Nephron (organoid): ENCODE measurements around the gene SLC6A18.
A peak's percentile ranks its signal among the peaks of the same experiment; 100 is the strongest.

Source experiments
- H3K27ac Mint-ChIP-seq, 3 experiments: 2 replicates each; pipeline ENCODE4 v1.8.0; 2020; ENCODE audit warnings: mixed read lengths in 3 of 3, mild to moderate bottlenecking in 2 of 3, moderate library complexity in 1 of 3
- H3K27me3 Mint-ChIP-seq: 2 replicates; pipeline ENCODE4 v1.8.0; 2021; ENCODE audit warnings: low read depth, mild to moderate bottlenecking, moderate library complexity, mixed read lengths
- H3K36me3 Mint-ChIP-seq: 2 replicates; pipeline ENCODE4 v1.8.0; 2020; ENCODE audit warnings: low read depth, mixed read lengths
- H3K4me1 Mint-ChIP-seq: 2 replicates; pipeline ENCODE4 v1.8.0; 2020; ENCODE audit warnings: mixed read lengths
- H3K4me3 Mint-ChIP-seq, 3 experiments: 2 replicates each; pipeline ENCODE4 v1.8.0; 2020; ENCODE audit warnings: mild to moderate bottlenecking in 3 of 3, mixed read lengths in 3 of 3, moderate library complexity in 2 of 3
- H3K9me3 Mint-ChIP-seq: 2 replicates; pipeline ENCODE4 v1.8.0; 2020; ENCODE audit warnings: mixed read lengths
- TF ChIP-seq, protein P1 (sequence below), 3 experiments: fragments of 200-600 bp; sonication (generic); IDR thresholded peaks; one replicate each; pipeline ENCODE4 v1.5.0; 2021; ENCODE audit warnings: antibody characterized with exemption in 3 of 3; ENCODE audit not compliant: unreplicated experiment in 3 of 3

SLC6A18 gene

DNA sequence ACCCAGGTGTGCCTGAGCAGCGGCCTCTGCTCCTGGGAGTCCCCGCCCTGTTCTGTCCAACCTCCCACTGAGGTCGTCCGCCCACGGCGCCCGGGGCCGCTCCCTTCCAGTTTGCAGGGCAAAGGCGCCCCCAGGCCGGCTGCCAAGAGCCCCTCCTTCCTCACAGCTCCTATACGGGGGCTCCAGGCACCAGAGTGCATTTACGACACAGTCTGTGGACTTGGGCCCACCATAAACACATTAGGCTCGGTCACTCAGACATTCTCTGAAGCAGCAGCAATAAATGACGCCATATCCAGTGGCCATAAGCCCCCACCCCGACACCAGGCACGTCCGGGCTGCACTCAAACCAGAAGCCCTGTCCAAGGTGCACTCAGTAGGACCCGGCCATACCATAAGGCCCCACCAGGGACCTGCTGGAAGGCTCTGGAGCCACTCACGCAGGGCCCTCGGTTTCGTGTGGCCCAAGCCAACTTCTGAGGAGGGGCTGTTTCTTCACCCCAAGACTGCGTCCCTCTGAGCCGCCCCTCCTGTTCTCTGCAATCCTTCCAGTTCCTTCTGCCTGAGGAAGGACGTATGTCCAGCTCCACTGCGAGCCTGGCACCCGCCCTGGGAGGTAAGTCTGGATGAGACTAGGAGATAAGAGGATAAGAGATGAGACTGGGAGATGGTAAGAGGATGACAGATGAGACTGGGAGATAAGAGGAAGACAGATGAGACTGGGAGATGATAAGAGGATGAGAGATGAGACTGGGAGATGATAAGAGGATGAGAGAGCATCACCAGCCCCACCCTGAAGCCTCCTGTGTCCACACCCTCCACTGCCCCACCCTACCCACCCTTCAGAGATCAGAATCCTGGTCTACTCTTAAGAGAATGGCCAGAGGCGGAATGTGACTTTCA, 26.7 kb downstream of the SLC6A18 start:
- Mint-ChIP-seq H3K27ac (peak overlapping the region in 1 of 3 experiments; percentile 21), H3K27me3 (peaks cover 24% of the 10 kb centered on the region), H3K36me3 (no peaks in the 10 kb centered on the region), H3K4me1 (peaks cover 5% of the 10 kb centered on the region), H3K9me3 (peaks cover 3% of the 10 kb centered on the region), H3K4me3 (no peak overlapping the region)
- TF ChIP-seq, protein P1, sequence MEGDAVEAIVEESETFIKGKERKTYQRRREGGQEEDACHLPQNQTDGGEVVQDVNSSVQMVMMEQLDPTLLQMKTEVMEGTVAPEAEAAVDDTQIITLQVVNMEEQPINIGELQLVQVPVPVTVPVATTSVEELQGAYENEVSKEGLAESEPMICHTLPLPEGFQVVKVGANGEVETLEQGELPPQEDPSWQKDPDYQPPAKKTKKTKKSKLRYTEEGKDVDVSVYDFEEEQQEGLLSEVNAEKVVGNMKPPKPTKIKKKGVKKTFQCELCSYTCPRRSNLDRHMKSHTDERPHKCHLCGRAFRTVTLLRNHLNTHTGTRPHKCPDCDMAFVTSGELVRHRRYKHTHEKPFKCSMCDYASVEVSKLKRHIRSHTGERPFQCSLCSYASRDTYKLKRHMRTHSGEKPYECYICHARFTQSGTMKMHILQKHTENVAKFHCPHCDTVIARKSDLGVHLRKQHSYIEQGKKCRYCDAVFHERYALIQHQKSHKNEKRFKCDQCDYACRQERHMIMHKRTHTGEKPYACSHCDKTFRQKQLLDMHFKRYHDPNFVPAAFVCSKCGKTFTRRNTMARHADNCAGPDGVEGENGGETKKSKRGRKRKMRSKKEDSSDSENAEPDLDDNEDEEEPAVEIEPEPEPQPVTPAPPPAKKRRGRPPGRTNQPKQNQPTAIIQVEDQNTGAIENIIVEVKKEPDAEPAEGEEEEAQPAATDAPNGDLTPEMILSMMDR (IDR thresholded peaks at IDR 0.05; ENCODE audit: unreplicated experiment in 3 of 3): no peak

GRCh38 chr5:1252681-1253080, 27.5 kb downstream of the SLC6A18 start:
- TF ChIP-seq, protein P1 (IDR thresholded peaks at IDR 0.05; ENCODE audit: unreplicated experiment in 3 of 3): no peak
- no peak overlapping the region for H3K27ac Mint-ChIP-seq
- peaks cover 16% of the 10 kb centered on the region for H3K27me3 Mint-ChIP-seq
- no peak overlapping the region for H3K4me3 Mint-ChIP-seq
- peaks cover 3% of the 10 kb centered on the region for H3K9me3 Mint-ChIP-seq
- no peaks in the 10 kb centered on the region for H3K36me3 Mint-ChIP-seq
- peaks cover 5% of the 10 kb centered on the region for H3K4me1 Mint-ChIP-seq

DNA sequence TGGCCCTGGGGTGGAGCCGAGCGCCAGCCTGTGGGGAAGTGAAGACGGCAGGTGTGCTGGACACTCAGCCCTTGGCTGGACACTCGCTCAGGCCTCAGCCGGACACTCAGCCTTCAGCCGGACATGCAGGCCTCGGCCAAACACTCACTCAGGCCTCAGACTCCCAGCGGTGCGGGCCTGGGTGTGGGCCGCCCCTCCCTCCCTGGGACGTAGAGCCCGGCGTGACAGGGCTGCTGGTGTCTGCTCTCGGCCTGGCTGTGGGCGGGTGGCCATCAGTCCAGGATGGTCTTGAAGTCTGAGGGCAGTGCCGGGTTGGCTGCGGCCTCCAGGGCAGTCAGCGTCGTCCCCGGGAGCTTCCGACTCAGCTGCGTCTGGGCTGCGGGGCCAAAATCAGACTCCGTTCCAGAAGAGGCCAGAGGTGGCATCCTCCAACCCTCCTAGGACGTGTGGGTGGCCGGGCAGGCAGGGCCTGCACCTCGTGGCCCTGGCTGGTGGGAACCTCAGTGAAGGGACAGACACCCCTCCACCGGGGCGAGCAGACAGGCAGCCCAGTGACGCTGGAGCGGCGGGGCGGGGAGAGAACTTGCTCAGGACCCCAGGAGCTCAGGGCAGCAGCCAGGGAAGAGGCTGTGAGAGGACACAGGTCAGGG, 28.4 kb downstream of the SLC6A18 start:
- Mint-ChIP-seq H3K9me3 (peaks cover 3% of the 10 kb centered on the region), H3K4me3 (no peak overlapping the region), H3K4me1 (peaks cover 5% of the 10 kb centered on the region), H3K27ac (no peak overlapping the region), H3K27me3 (peaks cover 20% of the 10 kb centered on the region), H3K36me3 (no peaks in the 10 kb centered on the region)
- TF ChIP-seq, protein P1 (IDR thresholded peaks at IDR 0.05; ENCODE audit: unreplicated experiment in 3 of 3): no peak

DNA sequence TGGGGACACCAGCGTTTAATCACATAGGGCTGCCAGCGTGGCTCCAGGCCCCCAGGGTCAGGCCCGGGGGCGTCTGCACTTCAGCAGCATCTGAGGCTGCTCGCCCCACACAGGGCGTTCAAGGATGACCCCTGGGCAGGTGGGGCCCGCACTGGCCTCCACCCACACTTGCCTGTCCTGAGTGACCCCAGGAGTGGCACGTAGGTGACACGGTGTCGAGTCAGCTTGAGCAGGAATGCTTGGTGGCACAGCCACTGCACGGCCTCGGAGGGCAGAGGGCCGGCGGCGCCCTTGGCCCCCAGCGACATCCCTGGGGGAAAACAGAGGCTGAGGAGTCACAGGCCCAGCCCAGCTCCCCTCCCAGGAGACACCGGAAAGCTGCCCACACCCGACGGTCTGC, 29.0 kb downstream of the SLC6A18 start:
- peaks cover 5% of the 10 kb centered on the region for H3K4me1 Mint-ChIP-seq
- no peak overlapping the region for H3K4me3 Mint-ChIP-seq
- peaks cover 3% of the 10 kb centered on the region for H3K9me3 Mint-ChIP-seq
- no peak overlapping the region for H3K27ac Mint-ChIP-seq
- H3K36me3 Mint-ChIP-seq: no peaks in the 10 kb centered on the region
- H3K27me3 Mint-ChIP-seq: peaks cover 20% of the 10 kb centered on the region
- TF ChIP-seq, protein P1 (IDR thresholded peaks at IDR 0.05; ENCODE audit: unreplicated experiment in 3 of 3): no peak

DNA sequence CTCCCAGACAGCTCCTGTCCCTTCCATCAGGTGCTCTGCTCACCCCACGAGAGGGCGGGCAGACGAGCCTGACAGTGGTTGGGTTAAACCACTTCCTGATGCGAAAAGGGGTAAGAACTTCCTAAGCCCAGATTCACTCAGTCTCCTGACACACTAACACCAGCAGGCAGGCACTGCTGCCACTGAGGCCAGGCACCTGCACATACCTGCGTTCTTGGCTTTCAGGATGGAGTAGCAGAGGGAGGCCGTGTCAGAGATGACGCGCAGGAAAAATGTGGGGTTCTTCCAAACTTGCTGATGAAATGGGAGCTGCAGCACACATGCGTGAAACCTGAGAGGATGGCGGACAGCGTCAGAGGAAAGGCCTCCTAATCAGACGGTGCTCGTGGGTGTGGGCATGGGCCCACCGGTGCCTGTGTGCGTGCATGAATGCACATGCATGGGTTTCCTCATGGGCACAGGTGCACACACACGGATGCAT, 29.9 kb downstream of the SLC6A18 start:
- no peak overlapping the region for H3K4me3 Mint-ChIP-seq
- H3K9me3 Mint-ChIP-seq: no peaks in the 10 kb centered on the region
- TF ChIP-seq, protein P1 (IDR thresholded peaks at IDR 0.05; ENCODE audit: unreplicated experiment in 3 of 3): no peak
- no peaks in the 10 kb centered on the region for H3K36me3 Mint-ChIP-seq
- peaks cover 15% of the 10 kb centered on the region for H3K27me3 Mint-ChIP-seq
- no peak overlapping the region for H3K27ac Mint-ChIP-seq
- H3K4me1 Mint-ChIP-seq: peaks cover under 1% of the 10 kb centered on the region
